Stomach (tissue), 9 donors: ENCODE results near the gene ATP2B2. TPM values are rescaled to one million over a fixed set of nuclear protein-coding genes. Genes with fewer than 3 reads are reported as not detected.

Source experiments
- DNase-seq, 2 donors: peaks; one replicate each; pipeline versions ENCODE4 v3.0.0 to v3.0.0-alpha.2; 2013 to 2019
- H3K27ac ChIP-seq, 5 donors: fragments of 200-600 bp in 4 of 5; sonication (generic) in 4 of 5; one replicate each; pipeline ENCODE4 v1.5.1; 2013 to 2019; ENCODE audit warnings: mild to moderate bottlenecking in 1 of 5, moderate library complexity in 1 of 5
- H3K27me3 ChIP-seq, 3 donors: fragments of 200-600 bp; sonication (generic); one replicate each; pipeline ENCODE4 v1.5.1; 2017 to 2019; ENCODE audit warnings: mixed run types in 1 of 3
- H3K36me3 ChIP-seq, 4 donors: fragments of 200-600 bp; sonication (generic); 1 replicate in 3 of 4; 2 replicates in 1 of 4; pipeline ENCODE4 v1.5.1; 2016 to 2019
- H3K4me1 ChIP-seq, 4 donors: fragments of 200-600 bp; sonication (generic); one replicate each; pipeline ENCODE4 v1.5.1; 2016 to 2019
- H3K4me3 ChIP-seq, 4 donors: fragments of 200-600 bp; sonication (generic) in 3 of 4; one replicate each; pipeline ENCODE4 v1.5.1; 2016 to 2019; ENCODE audit warnings: mild to moderate bottlenecking in 1 of 4
- H3K9me3 ChIP-seq, 4 donors: fragments of 200-600 bp; sonication (generic); one replicate each; pipeline ENCODE4 v1.5.1; 2016 to 2019
- EP300 ChIP-seq: sonication (generic); formaldehyde crosslinking; IDR thresholded peaks from one replicate; pipeline ENCODE4 v1.6.1; 2017; ENCODE audit warnings: antibody characterized with exemption
- POLR2A ChIP-seq, 4 donors: fragments of 450-650 bp; IDR thresholded peaks; one replicate each; pipeline ENCODE4 v1.6.1; 2016; ENCODE audit warnings: antibody characterized with exemption in 4 of 4, control low read depth in 2 of 4, mild to moderate bottlenecking in 1 of 4, moderate library complexity in 1 of 4
- POLR2AphosphoS5 ChIP-seq, 3 donors: sonication (generic); formaldehyde crosslinking; IDR thresholded peaks; one replicate each; pipeline ENCODE4 v1.6.1; 2016; ENCODE audit warnings: antibody characterized with exemption in 3 of 3
- WGBS, 5 donors: extraction: QIAGEN DNeasy Blood & Tissue Kit in 3 of 5; methylation state at CpG; one replicate each; pipeline versions ENCODE4 v1.1.5 to v1.1.7; 2013 to 2018; 5-methylcytosine and 5-hydroxymethylcytosine counted together
- intact Hi-C: fragments of 100-400 bp; cut with DNase I; formaldehyde crosslinking; loops from one replicate; pipeline ENCODE4 v1.15.1; 2023; ENCODE audit warnings: low total_unique reads
- polyA plus RNA-seq, 3 donors: library from polyadenylated mRNA; stranded (reverse); fragments of 200-250 nt; gene quantifications; one replicate each; pipeline ENCODE4 v1.2.3, GENCODE V29; 2013
- total RNA-seq, 5 donors: library from RNA; depleted of rRNA; stranded (reverse); fragments of >200 nt; gene quantifications; one replicate each; pipeline versions ENCODE4 v1.1.0 to v1.2.3, GENCODE V29; 2014 to 2016
- TF ChIP-seq, protein P1 (sequence below), 7 experiments: fragments of 450-650 bp in 4 of 7; fragments of 200-600 bp in 3 of 7; sonication (generic) in 3 of 7; IDR thresholded peaks; one replicate each; pipeline ENCODE4 v1.5.1; 2016 to 2019; ENCODE audit warnings: antibody characterized with exemption in 7 of 7, control low read depth in 2 of 7, mild to moderate bottlenecking in 1 of 7
- donor health status: healthy with polysubstance abuse.
- donor health status: Bipolar disorder and iron deficiency.
- donor health status: healthy.

ATP2B2 gene
- total and polyA plus RNA-seq, 8 donors: 0.03 to 0.37 TPM; not detected in 6

DNA sequence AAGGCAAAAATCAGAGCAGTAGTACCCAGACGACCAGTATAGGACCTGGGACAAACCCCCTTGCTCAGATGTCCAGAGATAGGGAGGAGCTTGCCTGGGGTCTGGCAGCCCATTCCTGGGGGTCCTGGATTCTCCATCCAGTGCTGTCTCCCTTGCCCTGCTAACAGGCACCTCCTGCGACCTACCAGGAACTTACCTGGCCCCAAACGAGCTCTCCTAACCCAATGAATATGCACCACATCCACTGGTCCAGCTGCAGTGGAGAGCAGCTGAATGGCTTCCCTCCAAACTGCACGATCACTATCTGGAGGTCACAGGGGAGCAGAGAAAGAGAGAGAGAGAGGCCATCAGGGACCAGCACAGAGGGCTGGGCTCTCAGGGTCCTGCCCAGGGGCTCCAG lies 165.3 kb downstream of the ATP2B2 start:
- Histone ChIP-seq H3K36me3 (no peaks in the 10 kb centered on the region), H3K4me1 (no peaks in the 10 kb centered on the region), H3K27ac (no peak overlapping the region), H3K27me3 (peaks cover 0 to 24% (median 0%) of the 10 kb centered on the region in 3 donors), H3K4me3 (no peak overlapping the region), H3K9me3 (no peaks in the 10 kb centered on the region)
- intact Hi-C loops: loop anchor here (5.0 kb wide), 1 partner anchor 397 kb away; no protein-coding TSS in a partner anchor
- TF ChIP-seq, protein P1, sequence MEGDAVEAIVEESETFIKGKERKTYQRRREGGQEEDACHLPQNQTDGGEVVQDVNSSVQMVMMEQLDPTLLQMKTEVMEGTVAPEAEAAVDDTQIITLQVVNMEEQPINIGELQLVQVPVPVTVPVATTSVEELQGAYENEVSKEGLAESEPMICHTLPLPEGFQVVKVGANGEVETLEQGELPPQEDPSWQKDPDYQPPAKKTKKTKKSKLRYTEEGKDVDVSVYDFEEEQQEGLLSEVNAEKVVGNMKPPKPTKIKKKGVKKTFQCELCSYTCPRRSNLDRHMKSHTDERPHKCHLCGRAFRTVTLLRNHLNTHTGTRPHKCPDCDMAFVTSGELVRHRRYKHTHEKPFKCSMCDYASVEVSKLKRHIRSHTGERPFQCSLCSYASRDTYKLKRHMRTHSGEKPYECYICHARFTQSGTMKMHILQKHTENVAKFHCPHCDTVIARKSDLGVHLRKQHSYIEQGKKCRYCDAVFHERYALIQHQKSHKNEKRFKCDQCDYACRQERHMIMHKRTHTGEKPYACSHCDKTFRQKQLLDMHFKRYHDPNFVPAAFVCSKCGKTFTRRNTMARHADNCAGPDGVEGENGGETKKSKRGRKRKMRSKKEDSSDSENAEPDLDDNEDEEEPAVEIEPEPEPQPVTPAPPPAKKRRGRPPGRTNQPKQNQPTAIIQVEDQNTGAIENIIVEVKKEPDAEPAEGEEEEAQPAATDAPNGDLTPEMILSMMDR (IDR thresholded peaks at IDR 0.05): no peak
- TF ChIP-seq POLR2AphosphoS5 (IDR thresholded peaks at IDR 0.05): no peak
- TF ChIP-seq EP300: no peak
- no peak for TF ChIP-seq POLR2A (IDR thresholded peaks at IDR 0.05)
- 29 to 36% (median 34%) methylated on average over 4 of the region's 4 CpGs for WGBS, 5 donors
- no peak for DNase-seq

DNA sequence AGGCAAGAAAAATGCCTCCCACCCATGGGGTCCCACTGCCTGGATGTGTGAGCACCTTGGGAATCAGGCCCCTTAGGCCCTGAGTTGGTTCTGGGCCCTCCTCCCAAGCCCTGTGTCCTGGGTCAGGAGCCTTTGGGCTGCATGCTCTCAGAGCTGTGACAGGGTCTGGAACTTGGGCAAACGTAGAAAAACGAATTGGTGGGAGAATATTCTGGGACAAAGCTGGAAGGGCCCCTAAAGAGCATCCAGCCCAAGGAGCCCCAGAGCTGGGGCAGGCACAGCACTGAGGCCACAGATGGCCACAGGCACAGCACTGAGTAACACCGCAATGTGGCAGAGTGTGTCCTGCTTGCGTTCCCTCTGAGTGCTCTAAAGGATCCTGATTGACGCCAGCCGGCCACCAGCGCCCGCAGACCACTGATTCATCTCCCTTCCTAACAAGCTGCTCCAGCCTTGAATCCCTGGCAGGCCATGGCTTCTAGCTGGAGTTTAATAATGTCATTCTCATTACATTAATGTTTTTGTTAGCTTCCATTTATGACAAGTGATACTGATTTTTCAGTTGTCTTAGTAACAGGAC lies 165.9 kb downstream of the ATP2B2 start:
- H3K4me1 ChIP-seq: no peaks in the 10 kb centered on the region
- no peaks in the 10 kb centered on the region for H3K9me3 ChIP-seq
- H3K27ac ChIP-seq: no peak overlapping the region
- WGBS, 5 donors: 75 to 86% (median 83%) methylated on average over 8 of the region's 8 CpGs
- TF ChIP-seq POLR2AphosphoS5 (IDR thresholded peaks at IDR 0.05): no peak
- no peak for TF ChIP-seq POLR2A (IDR thresholded peaks at IDR 0.05)
- H3K36me3 ChIP-seq: no peaks in the 10 kb centered on the region
- intact Hi-C loops: no loop called here
- H3K4me3 ChIP-seq: no peak overlapping the region
- DNase-seq: no peak
- peaks cover 0 to 30% (median 0%) of the 10 kb centered on the region in 3 donors for H3K27me3 ChIP-seq

DNA sequence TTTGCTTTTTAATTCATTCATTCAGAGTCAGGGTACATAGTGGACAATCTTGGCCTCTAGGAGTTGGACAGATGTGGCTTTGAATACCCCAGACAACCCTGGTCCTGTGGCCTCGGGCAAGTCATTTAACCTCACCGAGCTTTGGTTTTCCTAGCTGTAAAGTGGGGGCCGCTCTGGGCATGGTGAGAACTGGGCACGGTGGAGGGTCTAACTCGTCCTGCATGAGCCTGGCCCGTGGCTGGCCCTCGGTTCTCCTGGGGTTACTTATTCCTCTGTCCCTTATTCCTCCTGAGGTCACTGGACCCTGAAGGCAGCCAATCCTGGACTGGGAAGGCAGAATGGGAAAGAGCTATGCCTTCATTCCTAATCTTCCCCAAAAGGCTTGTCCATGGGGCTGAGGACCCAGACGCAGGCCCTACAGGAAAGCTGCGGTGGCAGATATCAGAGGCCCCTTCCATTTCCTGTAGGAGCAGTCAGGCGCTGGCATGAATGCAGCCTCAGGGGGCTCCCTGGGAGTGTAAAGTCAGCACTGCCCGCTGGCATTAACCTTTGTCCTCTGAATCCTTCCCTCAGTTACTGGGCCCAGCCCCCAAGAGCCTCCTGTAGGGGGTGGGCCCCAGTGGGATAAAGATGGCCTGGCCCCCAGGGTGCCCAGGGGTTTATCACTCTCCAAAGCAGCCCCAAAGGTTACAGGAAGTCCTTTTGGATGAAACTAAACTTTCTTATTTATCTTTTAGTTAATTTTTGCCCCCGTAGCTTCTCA lies 166.6 kb downstream of the ATP2B2 start:
- Histone ChIP-seq H3K9me3 (no peaks in the 10 kb centered on the region), H3K27me3 (peaks cover 0 to 28% (median 0%) of the 10 kb centered on the region in 3 donors), H3K36me3 (no peaks in the 10 kb centered on the region), H3K4me3 (no peak overlapping the region), H3K27ac (no peak overlapping the region), H3K4me1 (no peaks in the 10 kb centered on the region)
- TF ChIP-seq, protein P1 (IDR thresholded peaks at IDR 0.05): no peak
- TF ChIP-seq EP300 (no peak), POLR2AphosphoS5 (IDR thresholded peaks at IDR 0.05) (no peak), POLR2A (IDR thresholded peaks at IDR 0.05) (no peak)
- intact Hi-C loops: no loop called here
- no peak for DNase-seq
- WGBS, 5 donors: 62 to 72% (median 68%) methylated on average over 11 to 12 of the region's 12 CpGs

DNA sequence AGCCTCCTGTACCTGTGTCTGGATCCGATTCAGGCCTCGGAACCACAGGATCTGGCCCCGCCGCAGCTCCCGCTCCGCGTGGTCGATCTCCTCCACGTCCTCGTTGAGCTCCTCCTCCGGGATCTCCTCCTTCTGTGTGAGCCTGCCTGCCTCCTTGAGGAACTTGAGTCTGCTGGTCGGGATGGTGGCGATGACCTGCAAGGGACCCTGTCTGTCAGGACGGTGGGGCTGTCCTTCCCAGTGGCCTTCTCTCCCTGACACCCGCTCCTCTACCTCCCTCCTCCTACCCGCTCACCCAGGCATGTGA lies 167.3 kb downstream of the ATP2B2 start:
- Histone ChIP-seq H3K36me3 (no peaks in the 10 kb centered on the region), H3K27ac (no peak overlapping the region), H3K4me3 (no peak overlapping the region), H3K27me3 (peaks cover 0 to 25% (median 0%) of the 10 kb centered on the region in 3 donors), H3K4me1 (no peaks in the 10 kb centered on the region), H3K9me3 (no peaks in the 10 kb centered on the region)
- intact Hi-C loops: no loop called here
- no peak for DNase-seq
- 76 to 87% (median 83%) methylated on average over 16 of the region's 16 CpGs for WGBS, 5 donors
- TF ChIP-seq POLR2AphosphoS5 (IDR thresholded peaks at IDR 0.05): no peak
- no peak for TF ChIP-seq POLR2A (IDR thresholded peaks at IDR 0.05)
- TF ChIP-seq, protein P1 (IDR thresholded peaks at IDR 0.05): no peak
- no peak for TF ChIP-seq EP300
